ENCODE results near the gene SLC23A2. TPM values are rescaled to one million over a fixed set of nuclear protein-coding genes. Genes with fewer than 3 reads are reported as not detected.
"Not testable (repeated sequence)": the region's sequence is repeated elsewhere in the genome, so short reads cannot be mapped to it uniquely, and the experiment has no call there.

Gene SLC23A2
- total RNA-seq, 1 donor from 2014 or later: 19.2 TPM

DNA sequence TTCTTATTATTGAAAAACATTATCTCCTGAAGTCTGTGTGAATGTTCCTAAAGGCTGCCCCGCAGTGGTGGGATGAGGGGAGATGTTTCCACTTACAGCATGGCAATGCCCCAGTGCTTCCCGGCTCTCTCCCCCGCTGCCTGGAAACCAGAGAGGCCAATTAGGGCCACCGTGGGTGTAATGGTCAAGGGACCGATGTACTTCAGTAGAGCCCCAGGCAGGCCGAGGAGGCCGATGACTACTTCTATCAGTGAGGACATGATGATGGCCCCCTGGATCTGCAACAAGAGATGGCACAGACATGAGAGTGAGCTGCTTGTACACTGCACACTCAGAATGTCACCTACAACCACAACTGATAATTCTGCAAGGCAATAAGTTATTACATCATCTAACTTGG is 117.8 kb downstream of the SLC23A2 start:
- Histone ChIP-seq H3K27ac (no peak overlapping the region), H3K4me3 (no peak overlapping the region), H3K36me3 (peaks cover 43% of the 10 kb centered on the region), H3K27me3 (ENCODE audit: low read depth) (no peaks in the 10 kb centered on the region), H3K9me3 (no peaks in the 10 kb centered on the region), H3K4me1 (no peaks in the 10 kb centered on the region)
- DNase-seq (no peak), ATAC-seq (no peak)
- intact Hi-C loops (cut with DNase I): no loop called here
- TF ChIP-seq CTCF (IDR thresholded peaks at IDR 0.05): no peak

- Histone ChIP-seq H3K9me3 (no peaks in the 10 kb centered on the region), H3K27ac (no peak overlapping the region), H3K4me1 (no peaks in the 10 kb centered on the region), H3K4me3 (no peak overlapping the region), H3K27me3 (ENCODE audit: low read depth) (no peaks in the 10 kb centered on the region), H3K36me3 (peaks cover 43% of the 10 kb centered on the region)
- ATAC-seq: no peak
- no peak for DNase-seq
- TF ChIP-seq CTCF (IDR thresholded peaks at IDR 0.05): no peak
- intact Hi-C loops (cut with DNase I): no loop called here
Measured at GRCh38 chr20:4883051-4883450, 118.3 kb downstream of the SLC23A2 start.

- DNase-seq (no peak), ATAC-seq (no peak)
- no peak overlapping the region for H3K27ac ChIP-seq
- no peak overlapping the region for H3K4me3 ChIP-seq
- H3K4me1 ChIP-seq: no peaks in the 10 kb centered on the region
- intact Hi-C loops (cut with DNase I): no loop called here
- H3K9me3 ChIP-seq: no peaks in the 10 kb centered on the region
- H3K36me3 ChIP-seq: peaks cover 44% of the 10 kb centered on the region
- H3K27me3 ChIP-seq (ENCODE audit: low read depth): no peaks in the 10 kb centered on the region
- TF ChIP-seq CTCF (IDR thresholded peaks at IDR 0.05): no peak
Measured at GRCh38 chr20:4881006-4881730, 120.1 kb downstream of the SLC23A2 start.

GRCh38 chr20:4880051-4880450 is 121.3 kb downstream of the SLC23A2 start:
- ATAC-seq: no peak
- TF ChIP-seq CTCF (IDR thresholded peaks at IDR 0.05): no peak
- intact Hi-C loops (cut with DNase I): no loop called here

DNA sequence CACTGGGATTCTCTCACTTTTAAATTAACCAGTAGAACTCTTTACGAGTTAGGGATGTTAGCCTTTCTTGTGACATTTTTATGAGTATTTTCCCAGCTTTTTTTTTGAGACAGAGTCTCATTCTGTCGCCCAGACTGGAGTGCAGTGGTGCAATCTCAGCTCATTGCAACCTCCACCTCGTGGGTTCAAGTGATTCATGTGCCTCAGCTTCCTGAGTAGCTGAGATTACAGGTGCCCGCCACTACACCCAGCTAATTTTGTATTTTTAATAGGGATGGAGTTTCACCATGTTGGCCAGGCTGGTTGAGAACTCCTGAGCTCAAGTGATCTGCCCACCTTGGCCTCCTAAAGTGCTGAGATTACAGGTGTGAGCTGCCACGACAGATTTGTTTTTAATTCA is 123.2 kb downstream of the SLC23A2 start:
- H3K4me1 ChIP-seq; DNase-seq; H3K9me3 ChIP-seq; ATAC-seq; H3K27ac ChIP-seq; H3K4me3 ChIP-seq; intact Hi-C loops (cut with DNase I); H3K27me3 ChIP-seq (ENCODE audit: low read depth): not testable (repeated sequence)
- peaks cover 51% of the 10 kb centered on the region for H3K36me3 ChIP-seq

More at GRCh38 chr20:4880051-4880450, 121.3 kb downstream of the SLC23A2 start:
- Histone ChIP-seq H3K9me3 (no peaks in the 10 kb centered on the region), H3K36me3 (peaks cover 51% of the 10 kb centered on the region), H3K27me3 (ENCODE audit: low read depth) (no peaks in the 10 kb centered on the region), H3K4me3 (no peak overlapping the region), H3K4me1 (no peaks in the 10 kb centered on the region), H3K27ac (no peak overlapping the region)
- no peak for DNase-seq

- no peaks in the 10 kb centered on the region for H3K27me3 ChIP-seq (ENCODE audit: low read depth)
- no peak for TF ChIP-seq CTCF (IDR thresholded peaks at IDR 0.05)
- peaks cover 56% of the 10 kb centered on the region for H3K36me3 ChIP-seq
- H3K4me3 ChIP-seq: no peak overlapping the region
- no peaks in the 10 kb centered on the region for H3K9me3 ChIP-seq
- no peak for DNase-seq
- H3K27ac ChIP-seq: no peak overlapping the region
- ATAC-seq: no peak
- intact Hi-C loops (cut with DNase I): no loop called here
- H3K4me1 ChIP-seq: no peaks in the 10 kb centered on the region
Measured at GRCh38 chr20:4876731-4877130, 124.6 kb downstream of the SLC23A2 start.

Measured in lower lobe of right lung (tissue), 2 donors.